Activated T-helper 1 cell treated with anti-CD3 and anti-CD28 coated beads, Interleukin-12 subunit alpha, Interleukin-12 subunit beta, Interleukin-2, Interleukin-4 antibody, amounts not matched to agents 30 ng/mL and 10 ng/mL and 1 ng/mL, durations not matched to agents 14 hours and 24 hours and 36 hours (primary cell): Measurements from ENCODE around the gene NINJ1. TPM values are rescaled to one million over a fixed set of nuclear protein-coding genes. Genes with fewer than 3 reads are reported as not detected.

Experiments
- DNase-seq: peaks from one replicate; pipeline ENCODE4 v3.0.0; 2021; ENCODE audit warnings: low spot score
- H3K27ac Mint-ChIP-seq: one replicate; pipeline ENCODE4 v1.8.0; 2021; ENCODE audit warnings: mild to moderate bottlenecking, mixed read lengths
- H3K27me3 Mint-ChIP-seq: one replicate; pipeline ENCODE4 v1.8.0; 2022; ENCODE audit warnings: mild to moderate bottlenecking, moderate library complexity, mixed read lengths; ENCODE audit not compliant: insufficient read depth
- H3K36me3 Mint-ChIP-seq: one replicate; pipeline ENCODE4 v1.8.0; 2021; ENCODE audit warnings: low read depth, mixed read lengths
- H3K4me1 Mint-ChIP-seq: one replicate; pipeline ENCODE4 v1.8.0; 2021; ENCODE audit warnings: low read depth, mixed read lengths
- H3K4me3 Mint-ChIP-seq: one replicate; pipeline ENCODE4 v1.8.0; 2021; ENCODE audit warnings: mild to moderate bottlenecking, moderate library complexity, mixed read lengths
- H3K9me3 Mint-ChIP-seq: one replicate; pipeline ENCODE4 v1.8.0; 2021; ENCODE audit warnings: mixed read lengths
- intact Hi-C: fragments of 100-400 bp; cut with micrococcal nuclease; formaldehyde crosslinking; loops from one replicate; pipeline ENCODE4 v1.15.1; 2024
- total RNA-seq: library from RNA; stranded (reverse); gene quantifications from 2 replicates; pipeline ENCODE4 v1.2.3, GENCODE V29; 2022

NINJ1 gene
- total RNA-seq, 1 donor from 2014 or later, result 94.2 TPM

GRCh38 chr9:93127395-93127911, 6.6 kb downstream of the NINJ1 start:
- Mint-ChIP-seq H3K9me3 (no peaks in the 10 kb centered on the region), H3K4me1 (peaks cover 53% of the 10 kb centered on the region), H3K27ac (peak overlapping the region; percentile 70), H3K36me3 (peaks cover 33% of the 10 kb centered on the region), H3K4me3 (no peak overlapping the region), H3K27me3 (no peaks in the 10 kb centered on the region)
- no peak for DNase-seq
- intact Hi-C loops, result no loop called here

DNA sequence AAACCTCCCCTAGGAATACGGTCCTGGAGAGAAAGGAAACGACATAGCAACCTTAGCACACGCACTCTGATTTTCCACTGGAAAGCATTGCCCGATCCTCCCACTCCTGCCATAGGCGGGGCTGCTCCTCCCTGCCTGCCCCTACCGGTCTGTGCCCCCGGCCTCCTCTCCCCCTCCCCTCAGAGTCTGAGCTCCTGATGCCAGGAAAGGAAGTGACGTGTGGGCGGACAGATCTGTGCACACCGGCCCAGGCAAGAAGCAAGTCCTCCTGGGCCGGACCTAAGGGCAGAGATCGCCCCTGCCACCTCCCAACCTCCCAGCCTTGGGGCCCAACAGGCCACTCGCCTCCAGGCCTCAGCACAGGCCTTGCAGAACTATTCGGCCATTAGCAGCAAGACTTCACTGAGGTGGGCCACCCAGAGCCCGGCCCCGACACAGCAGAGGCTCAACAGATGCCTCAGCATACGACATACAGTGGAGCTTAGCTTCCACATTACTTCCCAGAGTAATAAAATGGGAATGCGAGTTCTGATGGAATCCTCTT, 7.2 kb downstream of the NINJ1 start:
- intact Hi-C loops, result no loop called here
- DNase-seq, result no peak
- H3K4me3 Mint-ChIP-seq, result no peak overlapping the region
- H3K27me3 Mint-ChIP-seq, result no peaks in the 10 kb centered on the region
- peaks cover 32% of the 10 kb centered on the region for H3K36me3 Mint-ChIP-seq
- H3K4me1 Mint-ChIP-seq, result peaks cover 47% of the 10 kb centered on the region
- H3K27ac Mint-ChIP-seq, result peak overlapping the region; percentile 70
- H3K9me3 Mint-ChIP-seq, result no peaks in the 10 kb centered on the region

DNA sequence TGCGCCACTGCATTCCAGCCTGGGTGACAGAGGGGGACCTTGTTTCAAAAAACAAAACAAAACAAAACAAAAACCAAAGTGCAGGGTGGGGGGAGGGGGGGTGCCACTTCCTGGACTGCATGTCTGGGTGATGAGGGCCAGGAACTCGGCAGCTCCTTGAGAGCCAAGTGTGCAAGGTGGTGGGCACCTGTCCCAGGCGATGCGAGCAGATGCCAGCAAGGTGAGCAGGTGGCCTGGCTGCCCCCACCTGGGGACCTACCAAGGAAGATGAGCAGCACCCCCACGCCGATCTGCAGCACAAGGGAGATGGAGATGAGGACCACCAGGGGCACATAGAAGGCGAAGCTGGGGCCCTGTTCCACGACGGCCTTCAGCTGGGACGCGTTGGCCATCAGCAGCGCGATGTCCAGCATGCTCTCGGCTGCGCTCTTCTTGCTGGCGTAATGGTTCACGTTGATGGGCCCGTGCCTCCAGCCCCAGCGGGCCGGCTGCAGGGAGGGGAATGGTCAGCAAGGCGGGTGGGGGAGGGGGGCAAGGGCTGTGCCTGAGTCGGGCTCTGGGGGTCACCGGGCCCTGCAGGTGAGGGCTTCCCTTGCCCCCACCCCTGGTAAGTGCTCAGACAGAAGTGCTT, 7.8 kb downstream of the NINJ1 start:
- peaks cover 33% of the 10 kb centered on the region for H3K36me3 Mint-ChIP-seq
- peak overlapping the region; percentile 70 for H3K27ac Mint-ChIP-seq
- H3K4me1 Mint-ChIP-seq, result peaks cover 41% of the 10 kb centered on the region
- H3K4me3 Mint-ChIP-seq, result peak overlapping the region; percentile 30
- no peak for DNase-seq
- intact Hi-C loops, result no loop called here
- no peaks in the 10 kb centered on the region for H3K9me3 Mint-ChIP-seq
- no peaks in the 10 kb centered on the region for H3K27me3 Mint-ChIP-seq

- DNase-seq, result no peak
- no peaks in the 10 kb centered on the region for H3K27me3 Mint-ChIP-seq
- no peaks in the 10 kb centered on the region for H3K9me3 Mint-ChIP-seq
- peak overlapping the region; percentile 68 for H3K27ac Mint-ChIP-seq
- peaks cover 33% of the 10 kb centered on the region for H3K4me1 Mint-ChIP-seq
- intact Hi-C loops, result no loop called here
- no peak overlapping the region for H3K4me3 Mint-ChIP-seq
- H3K36me3 Mint-ChIP-seq, result peaks cover 35% of the 10 kb centered on the region
Observed at GRCh38 chr9:93125331-93125894, 8.6 kb downstream of the NINJ1 start.

- H3K4me1 Mint-ChIP-seq, result peaks cover 36% of the 10 kb centered on the region
- intact Hi-C loops, result no loop called here
- DNase-seq, result no peak
- H3K27me3 Mint-ChIP-seq, result no peaks in the 10 kb centered on the region
- peaks cover 38% of the 10 kb centered on the region for H3K36me3 Mint-ChIP-seq
- no peaks in the 10 kb centered on the region for H3K9me3 Mint-ChIP-seq
- H3K27ac Mint-ChIP-seq, result no peak overlapping the region
- no peak overlapping the region for H3K4me3 Mint-ChIP-seq
Observed at GRCh38 chr9:93124793-93125192, 9.3 kb downstream of the NINJ1 start.

DNA sequence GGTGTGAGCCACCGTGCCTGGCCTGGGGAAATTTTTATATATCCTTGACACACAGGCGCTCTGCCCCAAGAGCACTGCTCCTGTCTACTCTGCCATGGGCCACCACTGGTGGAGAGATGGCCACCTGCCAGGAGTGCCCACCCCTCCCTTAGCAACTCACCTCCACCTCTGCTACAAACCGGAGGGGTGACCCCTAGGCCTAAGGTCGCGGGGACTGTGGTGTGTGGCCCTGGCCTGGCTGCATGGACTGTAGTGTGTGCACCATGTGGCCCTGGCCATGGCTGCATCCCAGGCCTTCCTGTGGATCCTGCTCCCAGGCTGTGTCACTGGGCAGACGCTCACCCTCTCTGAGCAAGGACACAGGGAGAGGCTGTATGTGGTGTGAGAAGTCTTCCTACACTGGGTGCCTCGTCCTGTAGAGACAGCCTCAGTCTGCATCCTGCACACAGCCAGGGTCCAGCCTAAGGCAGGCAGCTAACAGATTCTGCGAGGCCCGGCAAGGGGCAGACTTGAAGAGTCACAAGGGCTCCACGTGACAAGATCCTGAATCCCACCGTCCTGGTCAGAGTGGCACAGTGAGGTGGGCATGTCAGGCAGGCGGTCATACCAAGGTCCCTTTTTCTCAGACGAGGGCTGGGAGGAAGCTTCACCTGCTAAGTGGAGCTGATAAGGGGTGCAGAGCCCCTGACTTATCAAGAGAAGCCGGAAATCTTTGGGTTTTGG, 10.3 kb downstream of the NINJ1 start:
- intact Hi-C loops, result no loop called here
- Mint-ChIP-seq H3K27me3 (no peaks in the 10 kb centered on the region), H3K36me3 (peaks cover 40% of the 10 kb centered on the region), H3K9me3 (no peaks in the 10 kb centered on the region), H3K4me1 (peaks cover 38% of the 10 kb centered on the region), H3K4me3 (no peak overlapping the region), H3K27ac (peak overlapping the region; percentile 29)
- no peak for DNase-seq

- Mint-ChIP-seq H3K4me1 (peaks cover 37% of the 10 kb centered on the region), H3K27ac (no peak overlapping the region), H3K27me3 (no peaks in the 10 kb centered on the region), H3K9me3 (no peaks in the 10 kb centered on the region), H3K4me3 (no peak overlapping the region), H3K36me3 (peaks cover 39% of the 10 kb centered on the region)
- intact Hi-C loops, result no loop called here
- no peak for DNase-seq
Observed at GRCh38 chr9:93122721-93123221, 11.3 kb downstream of the NINJ1 start.

DNA sequence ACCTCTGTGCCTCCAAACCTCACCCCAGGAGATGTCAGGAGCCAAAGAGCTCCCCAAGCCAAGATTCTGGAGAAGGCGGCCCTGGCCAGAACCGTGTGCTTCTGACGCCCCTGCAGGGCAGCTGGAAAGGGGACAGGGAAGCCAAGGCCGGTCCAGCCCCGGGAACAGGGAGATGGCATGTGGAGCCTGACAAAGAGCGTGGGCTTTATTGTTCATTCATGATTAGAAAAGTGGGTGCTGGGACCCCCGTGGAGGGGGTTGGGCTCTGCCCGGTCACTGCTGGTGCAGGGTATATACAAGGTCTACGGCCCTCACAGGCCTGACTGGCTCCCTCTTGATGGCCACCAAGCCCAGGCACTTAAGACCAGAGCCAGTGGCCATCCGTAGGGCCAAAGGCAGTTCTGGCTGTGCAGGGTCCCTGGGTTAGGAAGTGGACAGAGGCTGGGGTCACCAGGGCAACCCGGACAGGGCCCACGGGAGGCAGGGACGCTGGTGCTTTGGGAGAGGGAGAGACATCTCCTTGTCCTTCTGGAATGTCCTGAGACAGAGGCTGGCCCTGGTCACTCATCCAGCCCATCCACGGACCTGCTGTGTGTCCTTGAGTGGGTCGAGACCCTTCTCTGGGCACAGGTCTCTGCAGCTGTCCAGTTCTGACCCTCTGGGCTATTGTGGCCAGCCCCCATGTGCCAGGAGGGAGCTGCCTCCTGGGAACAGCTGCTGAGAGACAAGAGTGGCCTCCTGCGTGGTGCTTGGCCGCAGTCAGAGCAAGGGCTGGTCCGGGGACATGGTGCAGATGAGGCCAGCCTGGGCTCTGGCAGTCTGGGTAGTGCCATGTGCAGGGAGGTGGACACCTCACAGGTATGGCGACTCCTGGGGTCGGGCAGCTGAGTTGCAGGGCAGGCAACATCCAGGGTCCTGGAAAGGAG, 12.5 kb downstream of the NINJ1 start:
- peaks cover 39% of the 10 kb centered on the region for H3K36me3 Mint-ChIP-seq
- no peak for DNase-seq

DNA sequence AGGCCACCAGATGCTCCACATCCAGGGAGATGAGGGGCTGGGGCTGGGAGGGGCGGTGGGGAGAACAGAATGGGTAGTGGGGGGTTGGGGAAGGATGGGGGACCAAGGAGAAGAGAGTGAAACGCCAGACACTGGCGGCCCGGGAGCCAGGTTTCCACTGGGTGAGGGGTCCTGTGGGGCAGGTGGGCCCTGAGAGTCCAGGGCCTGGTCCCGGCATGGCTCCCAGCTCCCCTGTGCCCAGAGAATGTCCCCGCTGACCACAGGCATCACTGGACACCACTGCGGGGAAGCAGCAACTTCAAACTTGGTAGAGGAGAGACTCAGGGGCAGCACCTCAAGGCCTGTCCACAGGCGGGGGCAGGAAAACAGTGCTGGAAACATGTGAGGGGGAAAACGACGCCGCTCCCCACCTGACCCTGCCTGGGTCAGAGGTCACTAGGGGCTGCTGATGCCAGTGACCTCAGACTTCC, 13.2 kb downstream of the NINJ1 start:
- H3K4me3 Mint-ChIP-seq, result no peak overlapping the region
- no peaks in the 10 kb centered on the region for H3K27me3 Mint-ChIP-seq
- peaks cover 35% of the 10 kb centered on the region for H3K36me3 Mint-ChIP-seq
- no peaks in the 10 kb centered on the region for H3K9me3 Mint-ChIP-seq
- no peak for DNase-seq
- peaks cover 19% of the 10 kb centered on the region for H3K4me1 Mint-ChIP-seq
- no peak overlapping the region for H3K27ac Mint-ChIP-seq
- intact Hi-C loops, result no loop called here

More for the DNA sequence above, 12.5 kb downstream of the NINJ1 start:
- Mint-ChIP-seq H3K4me3 (no peak overlapping the region), H3K9me3 (no peaks in the 10 kb centered on the region), H3K4me1 (peaks cover 25% of the 10 kb centered on the region), H3K27me3 (no peaks in the 10 kb centered on the region), H3K27ac (no peak overlapping the region)
- intact Hi-C loops, result no loop called here

GRCh38 chr9:93119953-93120845, 13.9 kb downstream of the NINJ1 start:
- H3K9me3 Mint-ChIP-seq, result no peaks in the 10 kb centered on the region
- DNase-seq, result no peak

GRCh38 chr9:93119703-93119952, 14.4 kb downstream of the NINJ1 start:
- H3K9me3 Mint-ChIP-seq, result no peaks in the 10 kb centered on the region
- peaks cover 16% of the 10 kb centered on the region for H3K4me1 Mint-ChIP-seq
- peaks cover 27% of the 10 kb centered on the region for H3K36me3 Mint-ChIP-seq
- DNase-seq, result no peak
- H3K4me3 Mint-ChIP-seq, result no peak overlapping the region
- H3K27me3 Mint-ChIP-seq, result no peaks in the 10 kb centered on the region
- H3K27ac Mint-ChIP-seq, result peak overlapping the region; percentile 86
- intact Hi-C loops, result no loop called here

More at GRCh38 chr9:93119953-93120845, 13.9 kb downstream of the NINJ1 start:
- intact Hi-C loops, result no loop called here
- Mint-ChIP-seq H3K27me3 (no peaks in the 10 kb centered on the region), H3K4me3 (no peak overlapping the region), H3K4me1 (peaks cover 16% of the 10 kb centered on the region), H3K36me3 (peaks cover 31% of the 10 kb centered on the region), H3K27ac (peak overlapping the region; percentile 86)
